SK-N-MC (cell line): ENCODE data around the gene PPOX.

ENCODE experiments used
- EZH2 ChIP-seq: fragments of 200-600 bp; sonication (generic); IDR thresholded peaks from one replicate; pipeline ENCODE4 v1.6.1; 2017; ENCODE audit warnings: antibody characterized with exemption
- FOXP2 ChIP-seq: optimal IDR thresholded peaks from 2 replicates; pipeline ENCODE3; 2011; ENCODE audit warnings: mild to moderate bottlenecking, moderate library complexity; ENCODE audit not compliant: insufficient read depth; ENCODE audit errors: extremely low read length, control extremely low read depth
- POLR2AphosphoS5 ChIP-seq: IDR thresholded peaks from 2 replicates; pipeline ENCODE4 v1.6.1; 2012; ENCODE audit warnings: mild to moderate bottlenecking, low read depth, low read length, borderline replicate concordance

- TF ChIP-seq POLR2AphosphoS5 (no peak; the same call in 1 of the 2 replicates), EZH2 (no peak), FOXP2 (no peak)
These were observed 19.6 kb downstream of the PPOX start for GRCh38 chr1:161185732-161186311.
